Measurements from ENCODE around the gene ZBTB25. TPM values are rescaled to one million over a fixed set of nuclear protein-coding genes. Genes with fewer than 3 reads are reported as not detected.

ZBTB25 gene
- total and polyA plus RNA-seq, 10 of the 15 experiments (the other 5 are each of a cell fraction or from before 2014, with no cell fraction given), result 4.1 to 33.9 (median 9.7) TPM

DNA sequence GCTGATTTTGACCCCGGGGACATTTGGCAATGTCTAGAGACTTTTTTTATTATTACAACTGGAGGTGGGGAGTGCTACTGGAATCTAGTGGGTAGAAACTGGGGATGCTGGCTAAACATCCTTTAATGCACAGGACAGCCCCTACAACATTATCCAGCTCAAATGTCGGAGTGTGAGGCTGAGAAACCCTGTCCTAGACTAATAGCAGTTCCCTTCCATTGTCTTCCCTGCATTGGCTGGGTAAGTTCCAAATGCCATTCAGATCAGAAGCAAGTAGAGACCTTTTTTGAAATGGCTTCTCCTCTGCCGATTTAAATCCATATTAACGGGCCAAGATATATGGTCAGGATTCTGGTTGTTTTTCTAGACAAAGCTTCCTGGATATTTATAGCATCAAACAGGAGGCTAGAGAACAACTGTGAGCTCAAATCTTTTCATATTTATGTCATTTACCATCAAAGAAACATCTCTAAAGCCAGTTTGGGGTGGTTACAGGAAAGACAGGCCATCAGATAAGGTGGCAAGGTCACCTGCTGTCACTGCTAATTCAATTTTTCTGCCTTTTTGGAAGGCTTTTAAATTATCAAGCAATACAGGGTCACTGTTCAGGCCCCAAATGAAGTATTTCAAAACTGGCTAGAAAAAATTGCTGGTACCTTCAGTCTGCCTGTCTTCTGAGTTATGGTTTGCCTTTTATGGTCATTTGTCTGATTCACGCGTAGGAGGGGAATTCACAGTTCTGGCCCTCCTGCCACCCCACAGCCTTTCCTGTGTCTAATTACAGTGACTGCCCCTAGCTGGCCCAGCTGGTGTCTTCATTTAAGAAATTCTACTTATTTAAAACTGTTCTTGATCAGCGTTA, 58.4 kb downstream of the ZBTB25 start (continued):
- TF ChIP-seq ZBED1 (IDR thresholded peaks at IDR 0.05; ENCODE audit: borderline replicate concordance) (0 out of 2 replicates have a peak, but pooled peaks have one; percentile 32), TCF3 (IDR thresholded peaks at IDR 0.05; ENCODE audit: borderline replicate concordance, insufficient read depth, low read depth, low read length) (no peak), JUNB (IDR thresholded peaks at IDR 0.05) (no peak), HDAC6 (IDR thresholded peaks at IDR 0.05; ENCODE audit: unreplicated experiment) (no peak), NBN (IDR thresholded peaks at IDR 0.05) (0 out of 2 replicates have a peak, but pooled peaks have one; percentile 37), RCOR1 (conservative IDR thresholded peaks at IDR 0.05; ENCODE audit: low read depth, low read length) (no peak), MYC (IDR thresholded peaks at IDR 0.05; ENCODE audit: insufficient read depth, insufficient read length, insufficient replicate concordance, low read length, severe bottlenecking) (no peak), GABPA (IDR thresholded peaks at IDR 0.05; ENCODE audit: low read depth) (no peak), SMC3 (IDR thresholded peaks at IDR 0.05; ENCODE audit: borderline replicate concordance, low read length) (no peak), RELA (IDR thresholded peaks at IDR 0.05; ENCODE audit: borderline replicate concordance, partially characterized antibody) (peak; percentile 98), EGR1 (IDR thresholded peaks at IDR 0.05; ENCODE audit: borderline replicate concordance in 1 of 2, low read depth in 2 of 2, low read length in 2 of 2) (peak in 1 of 2 experiments; percentile 90; a peak in 2 of 3 replicates), STAT3 (IDR thresholded peaks at IDR 0.05; ENCODE audit: low read depth, low read length) (no peak)
- TF ChIP-seq, protein P1, sequence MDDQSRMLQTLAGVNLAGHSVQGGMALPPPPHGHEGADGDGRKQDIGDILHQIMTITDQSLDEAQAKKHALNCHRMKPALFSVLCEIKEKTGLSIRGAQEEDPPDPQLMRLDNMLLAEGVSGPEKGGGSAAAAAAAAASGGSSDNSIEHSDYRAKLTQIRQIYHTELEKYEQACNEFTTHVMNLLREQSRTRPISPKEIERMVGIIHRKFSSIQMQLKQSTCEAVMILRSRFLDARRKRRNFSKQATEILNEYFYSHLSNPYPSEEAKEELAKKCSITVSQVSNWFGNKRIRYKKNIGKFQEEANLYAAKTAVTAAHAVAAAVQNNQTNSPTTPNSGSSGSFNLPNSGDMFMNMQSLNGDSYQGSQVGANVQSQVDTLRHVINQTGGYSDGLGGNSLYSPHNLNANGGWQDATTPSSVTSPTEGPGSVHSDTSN (IDR thresholded peaks at IDR 0.05; ENCODE audit: insufficient replicate concordance, low read depth, low read length), result no peak
- TF ChIP-seq, protein P2, sequence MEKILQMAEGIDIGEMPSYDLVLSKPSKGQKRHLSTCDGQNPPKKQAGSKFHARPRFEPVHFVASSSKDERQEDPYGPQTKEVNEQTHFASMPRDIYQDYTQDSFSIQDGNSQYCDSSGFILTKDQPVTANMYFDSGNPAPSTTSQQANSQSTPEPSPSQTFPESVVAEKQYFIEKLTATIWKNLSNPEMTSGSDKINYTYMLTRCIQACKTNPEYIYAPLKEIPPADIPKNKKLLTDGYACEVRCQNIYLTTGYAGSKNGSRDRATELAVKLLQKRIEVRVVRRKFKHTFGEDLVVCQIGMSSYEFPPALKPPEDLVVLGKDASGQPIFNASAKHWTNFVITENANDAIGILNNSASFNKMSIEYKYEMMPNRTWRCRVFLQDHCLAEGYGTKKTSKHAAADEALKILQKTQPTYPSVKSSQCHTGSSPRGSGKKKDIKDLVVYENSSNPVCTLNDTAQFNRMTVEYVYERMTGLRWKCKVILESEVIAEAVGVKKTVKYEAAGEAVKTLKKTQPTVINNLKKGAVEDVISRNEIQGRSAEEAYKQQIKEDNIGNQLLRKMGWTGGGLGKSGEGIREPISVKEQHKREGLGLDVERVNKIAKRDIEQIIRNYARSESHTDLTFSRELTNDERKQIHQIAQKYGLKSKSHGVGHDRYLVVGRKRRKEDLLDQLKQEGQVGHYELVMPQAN (conservative IDR thresholded peaks at IDR 0.05), result no peak
- TF ChIP-seq, protein P3, sequence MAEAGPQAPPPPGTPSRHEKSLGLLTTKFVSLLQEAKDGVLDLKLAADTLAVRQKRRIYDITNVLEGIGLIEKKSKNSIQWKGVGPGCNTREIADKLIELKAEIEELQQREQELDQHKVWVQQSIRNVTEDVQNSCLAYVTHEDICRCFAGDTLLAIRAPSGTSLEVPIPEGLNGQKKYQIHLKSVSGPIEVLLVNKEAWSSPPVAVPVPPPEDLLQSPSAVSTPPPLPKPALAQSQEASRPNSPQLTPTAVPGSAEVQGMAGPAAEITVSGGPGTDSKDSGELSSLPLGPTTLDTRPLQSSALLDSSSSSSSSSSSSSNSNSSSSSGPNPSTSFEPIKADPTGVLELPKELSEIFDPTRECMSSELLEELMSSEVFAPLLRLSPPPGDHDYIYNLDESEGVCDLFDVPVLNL (IDR thresholded peaks at IDR 0.05; ENCODE audit: low read depth, low read length), result no peak
- TF ChIP-seq, protein P4, sequence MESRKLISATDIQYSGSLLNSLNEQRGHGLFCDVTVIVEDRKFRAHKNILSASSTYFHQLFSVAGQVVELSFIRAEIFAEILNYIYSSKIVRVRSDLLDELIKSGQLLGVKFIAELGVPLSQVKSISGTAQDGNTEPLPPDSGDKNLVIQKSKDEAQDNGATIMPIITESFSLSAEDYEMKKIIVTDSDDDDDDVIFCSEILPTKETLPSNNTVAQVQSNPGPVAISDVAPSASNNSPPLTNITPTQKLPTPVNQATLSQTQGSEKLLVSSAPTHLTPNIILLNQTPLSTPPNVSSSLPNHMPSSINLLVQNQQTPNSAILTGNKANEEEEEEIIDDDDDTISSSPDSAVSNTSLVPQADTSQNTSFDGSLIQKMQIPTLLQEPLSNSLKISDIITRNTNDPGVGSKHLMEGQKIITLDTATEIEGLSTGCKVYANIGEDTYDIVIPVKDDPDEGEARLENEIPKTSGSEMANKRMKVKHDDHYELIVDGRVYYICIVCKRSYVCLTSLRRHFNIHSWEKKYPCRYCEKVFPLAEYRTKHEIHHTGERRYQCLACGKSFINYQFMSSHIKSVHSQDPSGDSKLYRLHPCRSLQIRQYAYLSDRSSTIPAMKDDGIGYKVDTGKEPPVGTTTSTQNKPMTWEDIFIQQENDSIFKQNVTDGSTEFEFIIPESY (IDR thresholded peaks at IDR 0.05), result peak; percentile 90
- TF ChIP-seq, protein P5, sequence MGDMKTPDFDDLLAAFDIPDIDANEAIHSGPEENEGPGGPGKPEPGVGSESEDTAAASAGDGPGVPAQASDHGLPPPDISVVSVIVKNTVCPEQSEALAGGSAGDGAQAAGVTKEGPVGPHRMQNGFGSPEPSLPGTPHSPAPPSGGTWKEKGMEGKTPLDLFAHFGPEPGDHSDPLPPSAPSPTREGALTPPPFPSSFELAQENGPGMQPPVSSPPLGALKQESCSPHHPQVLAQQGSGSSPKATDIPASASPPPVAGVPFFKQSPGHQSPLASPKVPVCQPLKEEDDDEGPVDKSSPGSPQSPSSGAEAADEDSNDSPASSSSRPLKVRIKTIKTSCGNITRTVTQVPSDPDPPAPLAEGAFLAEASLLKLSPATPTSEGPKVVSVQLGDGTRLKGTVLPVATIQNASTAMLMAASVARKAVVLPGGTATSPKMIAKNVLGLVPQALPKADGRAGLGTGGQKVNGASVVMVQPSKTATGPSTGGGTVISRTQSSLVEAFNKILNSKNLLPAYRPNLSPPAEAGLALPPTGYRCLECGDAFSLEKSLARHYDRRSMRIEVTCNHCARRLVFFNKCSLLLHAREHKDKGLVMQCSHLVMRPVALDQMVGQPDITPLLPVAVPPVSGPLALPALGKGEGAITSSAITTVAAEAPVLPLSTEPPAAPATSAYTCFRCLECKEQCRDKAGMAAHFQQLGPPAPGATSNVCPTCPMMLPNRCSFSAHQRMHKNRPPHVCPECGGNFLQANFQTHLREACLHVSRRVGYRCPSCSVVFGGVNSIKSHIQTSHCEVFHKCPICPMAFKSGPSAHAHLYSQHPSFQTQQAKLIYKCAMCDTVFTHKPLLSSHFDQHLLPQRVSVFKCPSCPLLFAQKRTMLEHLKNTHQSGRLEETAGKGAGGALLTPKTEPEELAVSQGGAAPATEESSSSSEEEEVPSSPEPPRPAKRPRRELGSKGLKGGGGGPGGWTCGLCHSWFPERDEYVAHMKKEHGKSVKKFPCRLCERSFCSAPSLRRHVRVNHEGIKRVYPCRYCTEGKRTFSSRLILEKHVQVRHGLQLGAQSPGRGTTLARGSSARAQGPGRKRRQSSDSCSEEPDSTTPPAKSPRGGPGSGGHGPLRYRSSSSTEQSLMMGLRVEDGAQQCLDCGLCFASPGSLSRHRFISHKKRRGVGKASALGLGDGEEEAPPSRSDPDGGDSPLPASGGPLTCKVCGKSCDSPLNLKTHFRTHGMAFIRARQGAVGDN (IDR thresholded peaks at IDR 0.05), result peak; percentile 46
- TF ChIP-seq, protein P6, sequence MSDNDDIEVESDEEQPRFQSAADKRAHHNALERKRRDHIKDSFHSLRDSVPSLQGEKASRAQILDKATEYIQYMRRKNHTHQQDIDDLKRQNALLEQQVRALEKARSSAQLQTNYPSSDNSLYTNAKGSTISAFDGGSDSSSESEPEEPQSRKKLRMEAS (IDR thresholded peaks at IDR 0.05; ENCODE audit: low read depth, low read length), result no peak

Measured in GM12878 (cell line).